Cortex of kidney (tissue), 1 donor: Measurements from ENCODE around the gene SERINC5.
"Not testable (repeated sequence)": the region's sequence is repeated elsewhere in the genome, so short reads cannot be mapped to it uniquely, and the experiment has no call there.

ENCODE experiments used
- DNase-seq: peaks from one replicate; lab custom pipeline; 2025; lab: John Stamatoyannopoulos, UW

The SERINC5 gene

DNA sequence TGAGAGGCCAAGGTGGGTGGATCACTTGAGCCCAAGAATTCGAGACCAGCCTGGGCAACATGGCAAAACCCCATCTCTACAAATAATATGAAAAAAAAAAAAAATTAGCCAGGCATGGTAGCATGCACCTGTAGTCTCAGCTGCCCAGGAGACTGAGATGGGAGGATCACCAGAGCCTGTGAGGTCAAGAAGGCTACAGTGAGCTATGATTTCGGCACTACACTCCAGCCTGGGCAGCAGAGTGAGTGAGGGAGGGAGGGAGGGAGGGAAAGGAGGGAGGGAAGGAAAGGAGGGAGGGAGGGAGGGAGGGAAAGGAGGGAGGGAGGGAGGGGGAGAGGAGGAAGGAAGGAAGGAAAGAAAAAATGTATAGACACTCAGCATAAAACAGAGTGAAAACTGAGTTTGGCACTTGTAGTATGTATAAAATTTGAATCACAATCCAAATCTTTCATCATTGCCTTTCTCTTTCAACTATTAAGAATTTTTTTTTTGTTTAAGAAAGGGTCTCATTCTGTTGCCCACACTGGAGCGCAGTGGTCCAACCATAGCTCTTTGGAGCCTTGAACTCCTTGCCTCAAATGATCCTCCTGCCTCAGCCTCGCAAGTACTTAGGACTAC is 27.8 kb downstream of the SERINC5 start:
- no peak for DNase-seq

DNA sequence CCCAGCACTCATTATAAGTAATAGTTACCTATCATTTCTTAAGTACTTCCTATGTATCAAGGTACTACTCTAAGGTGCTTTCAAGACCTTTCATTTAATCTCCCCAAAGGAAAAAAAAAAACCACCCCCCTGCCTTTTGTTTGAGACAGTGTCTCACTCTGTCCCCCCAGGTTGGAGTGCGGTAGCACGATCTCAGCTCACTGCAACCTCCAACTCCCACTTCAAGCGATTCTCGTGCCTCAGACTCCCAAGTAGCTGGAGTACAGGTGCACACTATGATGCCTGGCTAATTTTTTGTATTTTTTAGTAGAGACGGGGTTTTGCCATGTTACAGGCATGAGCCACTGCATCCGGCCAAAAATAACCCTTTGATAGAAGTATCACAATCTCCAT is 29.9 kb downstream of the SERINC5 start:
- no peak for DNase-seq

DNA sequence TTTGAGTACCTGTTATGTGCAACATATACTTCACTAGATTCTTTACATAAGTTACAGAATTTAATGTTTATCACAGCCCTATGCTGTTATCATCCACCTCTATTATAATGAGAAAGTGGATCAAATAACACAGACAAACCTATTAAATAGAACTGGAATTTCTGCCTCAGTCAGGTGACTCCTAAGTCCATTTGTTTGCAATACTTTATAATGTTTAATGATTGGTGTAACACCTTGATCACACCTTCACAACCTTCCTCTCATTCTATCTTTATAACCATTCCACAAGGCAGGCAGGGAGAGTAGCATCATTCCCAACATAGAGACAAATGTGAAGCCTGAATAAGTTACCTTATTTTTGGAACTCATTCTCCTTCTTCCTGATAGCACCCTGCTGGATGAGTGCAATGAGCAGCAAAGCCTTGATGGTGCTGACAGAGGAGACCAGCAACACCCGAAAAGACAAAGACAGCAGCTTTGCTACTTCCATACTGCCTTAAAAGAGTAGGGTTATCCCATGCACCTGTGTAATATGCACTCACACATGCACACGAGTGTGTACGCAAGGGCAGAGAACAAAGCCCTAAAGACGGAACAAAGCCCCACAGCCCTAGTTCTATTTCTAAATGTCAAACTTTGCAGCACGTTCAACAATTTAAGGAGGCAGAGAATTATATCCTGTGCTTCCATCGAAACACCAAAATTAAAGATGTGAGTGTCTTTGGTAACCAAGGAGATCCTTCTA is 30.5 kb downstream of the SERINC5 start:
- DNase-seq = no peak

DNA sequence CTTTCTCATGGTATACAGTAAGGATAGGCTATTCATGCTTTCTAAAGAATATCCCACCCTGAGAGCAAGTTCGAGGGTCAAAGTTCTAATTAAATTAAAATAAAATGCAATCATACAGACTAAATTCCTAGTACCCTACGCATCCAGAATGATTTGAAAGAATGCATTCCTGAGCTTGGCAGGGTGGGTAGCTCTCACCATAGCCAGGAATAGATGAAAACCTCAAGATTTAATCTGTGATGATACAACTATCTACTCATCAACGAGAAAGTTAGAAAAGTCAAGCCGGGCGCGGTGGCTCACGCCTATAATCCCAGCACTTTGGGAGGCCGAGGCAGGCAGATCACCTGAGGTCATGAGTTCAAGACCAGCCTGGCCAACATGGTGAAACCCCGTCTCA is 32.3 kb downstream of the SERINC5 start:
- DNase-seq = no peak

DNA sequence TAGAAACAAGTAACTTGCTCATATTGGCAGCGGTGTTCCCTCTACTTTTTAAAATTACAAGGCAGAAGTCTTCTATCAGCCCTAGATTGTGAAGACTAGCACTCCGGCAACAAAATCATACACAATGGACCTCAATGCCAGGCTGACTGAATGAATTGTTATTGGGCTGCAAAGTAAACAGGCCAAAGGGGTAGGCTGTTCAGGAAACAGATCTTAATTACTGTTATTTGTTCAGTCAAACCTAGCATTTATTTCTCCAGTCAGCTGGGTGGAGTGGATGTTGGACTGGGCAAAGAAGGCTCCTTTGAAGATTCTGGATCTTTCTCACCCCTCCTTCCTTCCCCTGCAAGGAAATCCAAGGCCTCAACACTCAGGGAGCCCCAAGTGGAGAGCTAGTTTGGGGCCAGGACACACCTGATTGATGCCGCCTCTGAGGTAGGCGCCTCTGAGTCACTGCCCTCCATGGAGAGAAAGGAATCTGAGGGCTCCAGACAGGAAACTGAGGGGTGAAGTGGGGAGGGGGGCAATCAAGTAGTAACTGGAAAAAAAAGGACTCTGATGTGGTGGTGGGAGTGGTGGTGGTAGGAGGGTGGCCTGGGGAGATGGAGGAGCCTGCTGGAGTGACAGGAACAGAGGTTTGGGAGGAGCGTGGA is 35.5 kb downstream of the SERINC5 start:
- no peak for DNase-seq

DNA sequence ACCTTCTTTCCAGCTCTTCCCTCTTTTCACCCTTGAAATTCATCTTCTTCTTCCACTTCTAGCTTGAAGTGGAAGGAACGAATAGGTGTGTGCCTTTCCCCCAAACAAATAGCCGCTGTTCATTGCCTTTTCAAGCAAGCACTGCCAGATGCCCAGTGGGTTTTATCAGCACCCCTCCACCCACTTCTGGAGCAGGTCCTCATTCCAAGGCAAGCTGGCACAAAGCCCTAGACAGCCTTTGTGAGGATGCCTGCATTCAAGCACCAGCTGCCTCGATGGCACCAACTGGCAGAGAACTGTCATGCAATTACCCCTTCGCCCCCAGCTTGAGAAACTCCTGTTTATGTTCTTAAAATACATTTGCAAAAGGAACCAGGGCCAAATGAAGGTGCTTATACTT is 36.5 kb downstream of the SERINC5 start:
- DNase-seq = no peak

DNA sequence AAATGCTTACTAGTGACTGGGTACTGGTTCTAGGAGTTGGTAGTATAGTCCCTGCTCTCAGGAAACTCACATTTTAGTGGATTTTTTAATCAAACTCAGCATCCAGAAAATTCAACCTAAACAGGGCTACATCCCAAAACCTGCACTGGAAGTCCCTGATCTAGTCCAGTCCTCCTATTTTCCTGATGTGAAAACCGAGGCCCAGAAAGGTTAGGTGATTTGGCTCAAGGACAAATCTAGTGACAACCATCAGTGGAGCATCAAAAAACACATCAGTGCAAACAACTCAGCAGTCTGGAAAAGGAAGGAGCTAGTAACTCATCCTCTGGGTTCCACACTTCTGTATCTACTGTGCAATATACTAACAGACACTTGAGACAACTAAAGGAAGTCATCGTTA is 38.2 kb downstream of the SERINC5 start:
- DNase-seq = no peak

DNA sequence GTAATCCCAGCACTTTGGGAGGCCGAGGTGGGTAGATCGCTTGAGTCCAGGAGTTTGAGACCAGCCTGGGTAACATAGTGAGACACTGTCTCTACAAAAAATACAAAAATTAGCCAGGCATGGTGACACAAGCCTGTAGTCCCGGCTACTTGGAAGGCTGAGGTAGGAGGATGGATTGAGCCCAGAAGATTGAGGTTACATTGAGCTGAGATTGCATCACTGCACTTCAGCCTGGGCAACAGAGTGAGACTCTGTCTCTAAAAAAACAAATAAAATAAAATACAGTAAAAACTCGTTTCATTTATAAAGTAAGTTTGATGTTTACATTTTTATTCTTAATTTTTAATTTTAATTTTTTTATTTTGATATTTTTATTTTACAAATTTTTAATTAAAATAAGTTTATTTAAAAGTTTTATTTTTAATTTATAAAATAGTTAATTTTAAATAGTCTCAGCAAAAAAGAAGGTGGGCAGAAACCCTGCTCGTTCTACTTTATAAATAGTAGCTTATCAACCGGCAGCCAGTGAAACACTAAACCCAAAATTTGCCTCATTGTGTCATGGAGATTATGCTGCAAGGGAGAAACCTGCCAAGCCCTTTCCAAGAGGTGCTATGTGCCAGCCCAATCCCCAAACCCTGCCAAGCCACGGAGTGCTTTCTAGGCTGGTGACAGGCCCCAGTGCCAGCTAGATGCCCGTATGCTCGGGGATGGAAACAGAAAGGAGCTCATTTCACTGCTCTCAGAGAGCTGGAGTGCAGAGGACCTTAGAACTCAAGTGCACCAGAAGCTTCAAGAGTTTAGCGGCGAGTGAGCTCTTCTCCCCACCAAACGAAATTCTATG is 38.9 kb downstream of the SERINC5 start:
- DNase-seq = no peak

DNA sequence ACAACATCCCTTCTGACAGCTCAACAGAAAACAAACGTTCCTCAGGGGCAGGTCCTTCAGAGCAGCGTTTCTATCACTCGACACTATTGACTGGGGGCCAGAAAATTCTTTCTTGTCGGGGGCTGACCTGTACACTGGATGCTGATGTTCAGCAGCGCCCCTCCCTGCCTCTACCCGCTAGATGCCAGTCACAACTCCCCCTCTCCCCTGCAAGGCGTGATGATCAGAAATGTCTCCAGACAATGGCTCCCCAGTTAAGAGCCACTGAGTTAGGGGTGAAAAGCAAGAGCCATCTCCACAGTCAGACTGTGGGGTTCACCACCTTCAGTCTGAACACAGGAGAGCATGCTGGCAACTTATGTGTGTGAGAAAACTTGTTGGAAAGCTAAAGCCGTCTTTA is 39.8 kb downstream of the SERINC5 start:
- DNase-seq = no peak

DNA sequence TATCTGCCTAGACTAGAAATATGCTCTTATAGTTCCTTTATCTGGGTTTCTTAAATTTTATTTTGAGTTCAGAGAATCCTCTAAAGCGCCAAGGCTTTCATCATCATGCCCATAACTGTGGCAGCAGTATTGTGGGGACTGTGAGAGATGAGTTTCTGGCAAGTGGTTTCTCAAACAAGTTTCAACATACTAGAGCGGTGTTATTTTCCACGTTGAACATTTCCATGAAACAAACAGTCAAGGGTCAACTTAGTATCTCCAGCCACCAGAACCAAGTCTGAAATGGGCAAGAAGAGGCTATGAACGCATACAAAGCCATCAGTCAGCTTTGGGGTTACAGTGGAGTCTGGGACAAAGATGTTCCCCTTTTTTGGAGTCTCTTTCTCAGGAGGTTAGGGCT is 40.3 kb downstream of the SERINC5 start:
- no peak for DNase-seq

DNA sequence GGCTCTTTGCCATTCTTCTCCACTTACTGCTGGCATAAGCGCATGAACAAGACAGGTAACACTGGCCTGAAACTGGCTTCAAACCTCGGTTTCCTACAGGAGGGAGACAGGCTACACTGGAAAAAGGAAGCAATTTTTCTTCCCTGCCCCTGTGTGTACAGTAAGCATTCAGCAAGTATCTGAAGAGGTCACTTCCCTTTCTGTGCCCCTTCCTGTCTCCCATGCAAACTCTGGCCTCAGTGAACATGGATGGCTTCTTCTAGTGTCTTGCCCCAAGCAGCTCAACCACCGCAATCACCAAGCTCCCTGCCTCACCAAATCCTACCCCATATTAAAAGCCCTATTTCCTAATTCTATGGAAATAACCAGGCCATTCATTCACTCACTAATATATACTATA is 42.4 kb downstream of the SERINC5 start:
- DNase-seq = no peak

DNA sequence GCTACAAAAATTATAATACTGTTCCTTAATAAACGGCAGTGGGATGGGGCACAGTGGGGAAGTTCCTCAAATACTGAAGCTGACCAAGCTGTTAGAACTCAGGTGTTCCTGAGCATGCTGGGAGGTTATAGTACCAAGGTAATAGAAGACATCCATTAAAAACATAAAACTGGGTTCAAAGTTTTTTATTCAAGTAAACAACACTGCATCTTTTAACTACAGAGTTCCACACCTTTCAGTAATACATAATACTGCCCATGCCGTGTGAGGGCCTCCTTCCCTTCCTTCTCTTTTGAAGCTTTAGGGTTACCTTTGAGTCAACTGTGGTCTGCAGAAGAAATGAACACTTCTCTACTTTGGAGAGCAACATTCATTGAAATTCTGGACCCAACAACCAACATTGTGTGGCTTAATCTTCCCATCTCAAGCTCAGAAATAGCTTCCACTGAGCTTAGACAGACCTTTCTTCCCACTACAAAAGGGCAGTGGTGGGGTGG is 43.6 kb downstream of the SERINC5 start:
- DNase-seq = no peak

DNA sequence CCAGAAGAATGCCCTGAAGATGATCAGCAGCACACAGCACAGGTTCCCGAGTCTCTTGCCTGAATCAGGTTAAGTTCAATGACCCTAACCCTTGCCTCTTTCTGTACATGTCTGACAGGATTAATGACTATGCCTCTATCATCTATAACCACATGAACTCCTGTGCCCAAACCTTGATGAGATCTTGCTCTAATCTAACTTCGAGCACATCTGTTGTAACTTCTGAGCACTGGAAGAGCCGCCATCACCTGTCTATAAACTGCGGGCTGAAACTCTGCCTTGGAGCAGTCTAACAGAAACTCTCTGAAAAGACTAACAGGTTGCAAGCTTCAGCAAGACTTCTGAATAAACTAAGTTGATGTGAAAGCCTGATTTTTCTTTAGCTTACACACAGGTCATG is 44.5 kb downstream of the SERINC5 start:
- DNase-seq = no peak

DNA sequence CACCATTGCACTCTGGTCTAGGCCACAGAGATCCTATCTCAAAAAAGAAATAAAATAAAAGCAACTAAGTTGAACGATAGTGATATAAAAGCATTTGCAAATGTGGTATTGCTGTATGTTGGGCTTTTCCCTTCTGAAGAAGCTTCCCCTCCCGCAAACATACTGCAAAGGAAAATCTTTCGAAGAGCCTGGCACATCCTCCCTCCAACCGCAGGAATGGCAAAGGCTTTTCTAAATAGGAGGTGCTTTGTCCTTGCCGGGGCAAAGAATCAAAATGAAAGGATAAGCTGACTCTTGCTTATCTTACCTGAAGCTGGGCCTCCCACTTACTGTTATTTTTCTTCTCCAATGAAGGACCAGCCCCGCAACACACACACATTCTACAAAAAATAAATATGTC is 45.8 kb downstream of the SERINC5 start:
- DNase-seq = no peak

DNA sequence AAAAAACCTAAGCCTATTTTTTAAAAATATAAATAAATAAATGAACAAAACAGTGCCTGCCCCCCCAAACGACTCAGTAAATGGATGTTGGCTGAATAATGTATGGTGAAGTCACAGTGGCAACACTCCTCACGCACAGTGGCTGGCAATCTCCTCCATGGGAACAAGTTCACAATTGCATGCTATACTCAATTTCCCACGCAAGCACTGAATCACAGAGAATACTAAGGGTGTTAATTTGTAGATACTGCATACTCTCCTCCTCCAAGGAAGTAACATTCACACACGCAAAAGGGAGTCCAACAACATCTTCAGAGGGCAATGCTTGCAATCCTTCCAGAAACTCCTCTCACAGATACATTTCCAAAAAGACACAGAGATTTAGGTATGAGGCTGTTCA is 47.5 kb downstream of the SERINC5 start:
- no peak for DNase-seq

DNA sequence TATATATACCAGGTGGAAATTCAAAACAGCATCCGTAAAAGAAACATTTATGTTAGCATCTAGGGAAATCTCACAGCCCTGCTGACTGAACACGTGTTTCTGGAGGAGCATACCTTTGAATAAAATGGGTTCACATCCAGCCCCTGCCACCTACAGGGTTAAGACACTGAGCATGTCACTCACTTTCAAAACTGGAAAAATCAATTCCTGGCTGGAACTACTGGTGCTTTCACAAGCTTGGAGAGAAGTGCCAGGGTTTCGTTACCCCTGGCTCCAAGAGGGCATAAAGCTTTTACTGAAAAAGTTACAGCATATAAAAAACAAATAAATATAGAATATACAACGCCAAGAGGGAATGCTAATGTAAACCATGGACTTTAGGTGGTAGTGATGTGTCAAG is 48.0 kb downstream of the SERINC5 start:
- DNase-seq = no peak

DNA sequence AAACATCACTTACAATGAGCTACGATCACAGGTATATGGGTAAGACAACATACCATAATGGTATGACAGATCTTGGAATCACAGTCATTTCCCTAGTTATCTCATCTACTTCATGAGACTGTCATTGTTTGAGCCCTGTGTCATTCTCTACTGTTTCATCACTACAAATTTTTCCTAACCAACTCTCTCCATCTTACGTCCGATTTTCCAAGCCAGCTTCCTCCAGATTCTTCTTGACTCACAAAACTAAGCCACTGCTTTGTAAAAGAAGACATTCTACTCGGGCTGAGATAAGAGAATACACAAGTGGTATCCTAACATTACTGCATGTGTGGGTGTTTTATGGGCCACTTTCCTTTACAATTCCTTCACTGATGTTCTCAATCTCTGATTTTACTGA is 49.6 kb downstream of the SERINC5 start:
- DNase-seq = no peak

DNA sequence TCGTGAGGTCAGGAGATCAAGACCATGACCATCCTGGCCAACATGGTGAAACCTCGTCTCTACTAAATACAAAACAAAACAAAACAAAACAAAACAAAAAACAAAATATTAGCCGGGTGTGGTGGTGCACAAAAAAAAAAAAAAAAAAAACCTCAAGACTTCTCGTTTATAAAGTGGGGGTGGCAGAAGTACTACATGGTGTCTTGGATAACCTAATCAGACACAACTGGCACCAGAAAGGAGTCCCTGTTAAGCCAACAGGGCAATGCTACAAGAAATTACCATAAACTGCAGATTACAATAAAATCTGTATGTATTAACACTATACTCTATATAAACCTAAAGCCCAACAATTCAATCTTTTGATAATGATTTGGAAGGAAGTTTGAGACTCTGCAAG is 50.0 kb downstream of the SERINC5 start:
- DNase-seq = no peak

DNA sequence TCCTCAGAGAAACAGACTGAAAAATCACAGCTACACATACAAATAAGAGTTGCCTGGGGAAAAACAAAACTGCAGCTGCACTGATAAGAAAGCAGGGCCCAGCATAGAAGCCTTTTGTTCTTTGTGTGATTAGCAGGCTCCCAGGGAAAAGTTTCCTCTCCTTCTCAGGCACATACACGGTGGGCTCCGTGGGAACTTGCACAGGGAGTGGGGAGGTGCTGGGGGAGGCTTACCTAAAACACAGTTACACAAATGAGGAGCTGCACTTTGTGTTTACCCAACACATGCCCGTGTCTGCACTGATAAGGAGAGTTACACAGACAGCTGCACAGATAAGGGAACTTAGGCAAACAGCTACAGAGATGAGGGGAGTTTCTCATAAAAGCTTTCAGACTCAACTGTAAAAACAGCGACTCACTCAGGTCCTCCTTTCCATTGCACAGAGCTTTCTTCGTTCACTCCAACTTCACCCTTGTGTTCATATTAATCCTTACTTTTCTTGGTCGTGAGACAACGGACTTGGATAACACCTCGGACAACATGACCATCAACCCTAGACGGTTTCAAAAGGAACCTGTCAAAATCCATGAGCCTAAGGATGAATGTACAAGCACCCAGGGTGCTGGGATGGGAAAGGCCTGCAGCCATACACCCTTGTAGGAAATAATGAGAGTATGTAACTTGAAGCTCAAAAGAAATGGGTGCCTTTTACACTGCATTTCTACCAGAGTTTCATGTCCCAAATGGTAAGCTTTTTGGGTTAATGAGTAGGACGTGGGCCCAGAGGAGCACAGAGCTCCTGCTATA is 50.8 kb downstream of the SERINC5 start:
- no peak for DNase-seq

DNA sequence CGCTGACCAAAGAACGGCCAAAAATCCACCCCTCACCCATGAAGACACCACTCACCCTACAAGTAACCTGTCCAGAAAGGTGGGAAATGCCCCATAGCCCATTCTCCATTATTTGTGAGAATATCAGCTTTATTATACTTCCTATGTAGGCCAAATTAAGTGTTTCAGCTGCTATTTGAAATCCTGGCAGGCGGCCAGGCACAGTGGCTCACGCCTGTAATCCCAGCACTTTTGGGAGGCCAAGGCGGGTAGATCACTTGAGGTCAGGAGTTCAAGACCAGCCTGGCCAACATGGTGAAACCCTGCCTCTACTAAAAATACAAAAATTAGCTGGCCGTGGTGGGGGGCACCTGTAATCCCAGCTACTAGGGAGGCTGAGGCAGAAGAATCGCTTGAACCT is 54.1 kb downstream of the SERINC5 start:
- DNase-seq = not testable (repeated sequence)

DNA sequence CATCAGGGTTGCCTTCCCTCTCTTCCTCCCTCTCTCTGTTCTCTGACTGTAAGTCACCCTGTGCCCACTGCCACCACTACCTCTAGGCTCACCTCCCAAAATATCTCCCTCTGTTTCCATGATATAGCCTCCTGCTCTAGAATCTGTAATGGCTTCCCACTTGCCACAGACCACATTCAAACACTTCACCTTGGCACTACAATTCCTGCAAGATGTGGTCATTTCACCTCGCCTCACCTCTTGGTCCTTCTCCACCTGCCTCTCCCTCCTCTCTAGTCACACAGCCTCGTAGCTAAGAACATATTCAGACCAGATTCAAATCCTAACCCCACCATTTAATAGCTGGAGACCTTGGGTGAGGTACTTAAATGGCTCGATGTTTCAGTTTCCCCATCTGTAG is 56.9 kb downstream of the SERINC5 start:
- DNase-seq = no peak

DNA sequence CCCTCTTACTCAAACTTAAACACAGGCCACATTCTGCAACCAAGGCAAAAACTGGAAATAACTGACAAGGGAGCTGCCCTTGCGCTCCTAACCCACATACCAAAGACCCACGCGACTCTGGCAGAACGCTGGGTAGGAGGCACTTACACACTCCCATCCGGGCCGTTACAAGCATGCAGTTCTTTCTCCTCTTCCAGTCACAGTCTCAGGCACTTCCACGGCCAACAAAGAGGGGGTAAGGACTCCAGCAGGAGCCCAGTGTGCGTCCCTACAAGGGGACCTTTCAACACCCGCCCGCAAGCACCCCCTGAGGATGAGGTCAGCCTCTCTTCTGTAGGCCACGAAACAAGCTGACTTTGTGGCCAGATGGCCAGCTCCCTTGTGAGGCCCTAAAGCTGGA is 57.4 kb downstream of the SERINC5 start:
- no peak for DNase-seq
